Cardiac septum (tissue), 1 donor: Measurements from ENCODE around the gene AKR7A3. TPM values are rescaled to one million over a fixed set of nuclear protein-coding genes. Genes with fewer than 3 reads are reported as not detected.
"Not testable (repeated sequence)": the region's sequence is repeated elsewhere in the genome, so short reads cannot be mapped to it uniquely, and the experiment has no call there.

ENCODE experiments used
- DNase-seq: peaks from one replicate; pipeline ENCODE4 v3.0.0-alpha.2; 2020; ENCODE audit warnings: low spot score
- intact Hi-C: fragments of 100-400 bp; cut with DNase I; formaldehyde crosslinking; loops from one replicate; pipeline ENCODE4 v1.14.0; 2022
- total RNA-seq: library from RNA; stranded (reverse); fragmentation: NEBNext Ultra II Directional; extraction: Animal tissue kit (Norgen Biotek cat#: 25700); gene quantifications from one replicate; pipeline ENCODE4 v1.2.1, GENCODE V29; 2021
- donor health status: DM: no; HTN: no; CAD: no.

The AKR7A3 gene
- total RNA-seq, 1 donor from 2014 or later, result 0.32 TPM

DNA sequence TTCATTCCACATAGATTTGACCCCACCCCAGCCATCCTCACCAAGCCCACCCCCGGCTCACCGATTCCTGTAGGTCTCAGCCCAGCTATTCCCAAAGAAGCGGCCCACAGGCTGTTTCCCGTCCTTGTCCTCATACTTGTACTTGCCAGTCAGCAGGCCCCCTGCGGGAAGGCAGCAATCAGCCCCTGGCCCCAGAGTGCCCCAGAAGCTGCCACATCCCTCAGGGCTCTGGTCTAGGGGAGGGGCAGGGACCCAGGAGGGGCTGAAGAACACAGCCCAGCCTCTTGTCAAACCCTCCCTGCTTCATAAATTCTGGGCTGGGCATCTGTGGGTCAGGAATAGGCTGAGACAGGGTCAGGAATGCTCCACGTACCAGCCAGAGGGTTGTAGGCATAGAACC lies 18.4 kb upstream of the AKR7A3 start:
- DNase-seq, result no peak
- intact Hi-C loops, result no loop called here

DNA sequence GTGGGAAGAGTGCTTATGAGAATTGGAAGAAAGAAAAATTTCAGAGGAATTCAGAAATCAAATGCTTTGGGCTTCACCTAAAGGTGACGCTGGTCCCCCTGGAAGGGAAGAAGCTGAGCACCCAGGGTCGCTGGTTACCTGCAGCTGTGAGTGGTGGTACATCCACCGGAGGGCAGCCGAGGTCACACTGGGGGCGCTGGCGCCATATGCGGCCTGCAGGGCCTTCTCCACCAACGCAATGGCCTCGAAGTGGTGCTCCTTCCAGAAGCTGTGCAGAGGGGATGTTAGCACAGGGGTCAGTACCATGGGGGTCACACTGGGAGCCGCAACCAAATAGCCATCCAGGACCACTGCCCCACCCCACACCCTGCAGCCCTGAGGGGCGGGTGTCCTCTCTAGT lies 17.3 kb upstream of the AKR7A3 start:
- intact Hi-C loops, result no loop called here
- no peak for DNase-seq

DNA sequence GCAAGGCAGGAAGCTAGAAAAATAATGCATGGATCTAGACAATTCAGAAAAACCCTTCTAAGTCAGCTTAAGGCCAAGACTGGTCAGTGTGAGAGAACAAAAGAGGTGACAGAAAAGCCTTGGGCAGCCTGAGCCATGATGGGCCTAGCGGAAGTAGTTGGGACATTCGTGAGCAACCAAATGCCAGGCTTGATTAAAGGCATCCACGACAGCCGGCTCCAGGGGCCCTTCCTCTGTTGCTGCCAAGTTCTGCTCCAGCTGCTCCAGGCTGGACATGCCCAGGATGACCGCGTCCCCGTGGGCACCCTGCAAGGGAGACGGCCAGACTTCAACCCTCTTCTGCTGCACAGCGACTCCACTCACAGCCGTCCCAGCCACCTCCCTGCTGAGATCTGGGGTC lies 15.5 kb upstream of the AKR7A3 start:
- DNase-seq, intact Hi-C loops: not testable (repeated sequence)

GRCh38 chr1:19300211-19300610 lies 11.6 kb upstream of the AKR7A3 start:
- intact Hi-C loops, result no loop called here
- DNase-seq, result no peak

- intact Hi-C loops, result no loop called here
- DNase-seq, result no peak
These were observed 6.1 kb upstream of the AKR7A3 start for GRCh38 chr1:19294638-19295037.

DNA sequence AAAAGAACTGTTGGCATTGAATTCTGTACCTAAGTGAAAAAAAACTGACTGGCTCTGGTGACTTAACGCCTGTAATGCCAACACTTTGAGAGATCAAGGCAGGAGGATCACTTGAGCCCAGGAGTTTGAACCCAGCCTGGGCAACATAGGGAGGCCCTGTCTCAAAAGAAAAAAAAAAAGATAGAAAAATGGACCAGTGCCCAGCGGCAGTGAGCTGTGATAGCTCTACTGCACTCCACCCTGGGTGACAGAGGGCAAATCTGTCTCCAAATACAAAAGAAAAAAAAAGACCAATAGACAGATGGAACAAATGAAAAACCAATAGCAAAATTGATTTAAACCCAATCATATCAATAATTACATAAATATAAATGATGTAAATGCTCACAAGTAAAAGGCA lies 674 bp upstream of the AKR7A3 start:
- intact Hi-C loops, result no loop called here
- DNase-seq, result no peak

GRCh38 chr1:19287436-19288185 lies 959 bp downstream of the AKR7A3 start:
- no peak for DNase-seq
- intact Hi-C loops, result no loop called here

DNA sequence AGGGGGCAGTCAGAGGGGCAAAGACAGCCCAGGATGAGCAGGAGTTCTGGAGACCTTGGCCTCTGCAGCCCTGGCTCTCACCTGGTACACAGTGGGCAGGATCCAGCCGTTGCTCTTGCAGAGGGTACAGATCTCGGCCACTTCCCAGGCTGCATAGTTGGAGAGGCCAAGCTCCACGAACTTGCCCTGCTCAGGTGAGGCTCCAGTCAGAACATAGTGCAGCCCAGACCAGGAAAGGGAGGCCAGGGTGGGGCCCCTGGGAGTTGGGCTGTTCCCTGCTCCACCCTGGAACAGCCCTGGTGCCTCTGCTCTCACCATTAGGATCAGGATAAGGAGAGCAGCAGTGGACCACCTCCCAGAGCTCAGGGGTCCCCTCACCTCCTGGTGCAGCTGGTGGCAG lies 2.8 kb downstream of the AKR7A3 start:
- DNase-seq, intact Hi-C loops: not testable (repeated sequence)

DNA sequence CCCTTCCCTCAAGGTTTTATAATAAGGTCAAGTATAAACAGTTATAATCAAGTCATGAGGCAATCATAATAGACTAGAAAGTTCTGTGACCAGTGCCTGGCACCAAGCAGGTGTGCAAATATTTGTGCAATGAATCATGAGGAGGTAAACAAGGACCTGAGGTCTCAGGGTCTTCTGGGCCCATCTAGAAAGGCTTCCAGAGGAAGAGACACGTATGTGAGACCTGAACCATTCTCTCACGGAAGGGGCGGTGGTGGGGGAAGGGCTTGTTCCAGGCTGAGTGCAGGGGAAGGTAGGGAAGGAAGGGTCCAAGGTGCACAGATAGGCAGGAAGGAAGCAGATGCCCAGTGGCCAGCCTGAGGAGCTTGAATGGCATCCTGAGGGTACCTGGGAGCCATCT lies 3.2 kb downstream of the AKR7A3 start:
- DNase-seq, intact Hi-C loops: not testable (repeated sequence)

DNA sequence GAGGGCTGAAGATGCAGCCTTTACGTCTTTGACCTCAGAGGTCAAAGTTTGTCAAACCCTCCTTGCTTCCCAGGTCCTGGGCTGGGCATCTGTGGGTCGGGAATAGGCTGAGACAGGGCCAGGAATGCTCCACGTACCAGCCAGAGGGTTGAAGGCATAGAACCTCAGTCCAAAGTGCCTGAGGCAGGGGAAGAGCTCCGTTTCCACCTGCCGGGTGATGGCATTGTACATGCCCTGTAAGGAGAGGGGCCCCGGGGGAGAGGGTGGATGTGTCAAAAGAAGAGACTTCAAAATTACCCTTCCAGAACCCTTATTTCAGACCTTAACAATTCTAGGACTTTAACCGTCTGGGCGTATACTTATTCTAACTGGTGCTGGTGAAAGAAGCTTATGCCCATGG lies 3.7 kb downstream of the AKR7A3 start:
- intact Hi-C loops, result no loop called here
- no peak for DNase-seq

DNA sequence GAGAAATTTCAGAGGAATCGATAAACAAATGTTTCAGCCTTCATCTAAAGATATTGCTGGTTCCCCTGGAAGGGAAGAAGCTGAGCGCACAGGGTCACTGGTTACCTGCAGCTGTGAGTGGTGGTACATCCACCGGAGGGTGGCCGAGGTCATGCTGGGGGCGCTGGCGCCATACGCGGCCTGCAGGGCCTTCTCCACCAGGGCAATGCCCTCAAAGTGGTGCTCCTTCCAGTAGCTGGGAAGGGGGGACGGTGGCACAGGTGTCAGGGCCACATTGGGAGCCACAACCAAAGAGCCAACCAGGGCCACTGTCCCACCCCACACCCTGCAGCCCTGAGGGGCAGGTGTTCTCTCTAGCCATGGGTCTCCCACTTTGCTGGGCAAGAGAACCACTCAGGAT lies 4.7 kb downstream of the AKR7A3 start:
- DNase-seq, result no peak

DNA sequence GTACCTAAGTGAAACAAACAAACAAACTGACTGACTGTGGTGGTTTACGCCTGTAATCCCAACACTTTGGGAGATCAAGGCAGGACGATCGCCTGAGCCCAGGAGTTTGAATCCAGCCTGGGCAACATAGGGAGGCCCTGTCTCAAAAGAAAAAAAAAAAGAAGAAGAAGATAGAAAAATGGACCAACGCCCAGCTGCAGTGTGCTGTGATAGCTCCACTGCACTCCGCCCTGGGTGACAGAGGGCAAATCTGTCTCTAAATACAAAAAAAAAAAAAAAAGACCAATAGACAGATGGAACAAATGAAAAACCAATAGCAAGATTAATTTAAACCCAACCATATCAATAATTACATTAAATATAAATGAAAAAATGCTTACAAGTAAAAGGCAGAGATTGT lies 13.9 kb downstream of the AKR7A3 start:
- DNase-seq, result no peak
- intact Hi-C loops, result no loop called here

More for the DNA sequence above, 4.7 kb downstream of the AKR7A3 start:
- intact Hi-C loops, result no loop called here

DNA sequence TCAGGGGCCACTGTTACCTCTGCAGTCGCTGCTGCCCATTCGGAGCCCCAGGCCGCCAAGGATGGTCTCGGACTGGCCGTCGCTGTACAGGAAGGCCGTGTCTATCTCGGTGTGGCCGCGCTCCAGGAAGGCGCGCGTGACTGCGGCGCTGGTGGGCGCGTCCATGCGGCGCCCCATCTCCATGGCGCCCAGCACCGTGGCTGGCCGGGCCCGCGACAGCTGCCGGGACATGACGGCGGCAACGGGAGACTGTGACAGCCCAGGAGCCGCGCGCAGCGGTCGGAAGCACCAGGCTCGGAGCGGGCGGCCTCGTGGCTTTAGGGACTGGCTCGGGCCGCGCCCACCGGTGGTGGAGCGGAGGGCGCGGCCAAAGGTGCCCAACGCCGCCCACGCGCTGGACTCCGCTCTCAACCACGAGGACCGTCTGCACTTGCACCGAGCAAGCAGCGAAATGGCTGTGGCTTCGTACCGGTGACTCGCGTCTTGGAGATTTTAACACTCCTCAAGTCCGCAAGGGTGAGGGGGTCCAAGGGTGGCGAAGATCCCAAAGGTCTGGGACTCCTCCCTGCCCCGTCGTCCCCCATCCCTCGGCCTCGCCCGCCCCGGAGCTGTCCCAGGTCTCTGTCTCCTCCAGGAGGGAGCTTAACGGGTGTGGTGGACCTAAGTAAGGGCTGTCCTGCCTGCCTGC lies 14.6 kb downstream of the AKR7A3 start:
- intact Hi-C loops, DNase-seq: not testable (repeated sequence)

- intact Hi-C loops, result no loop called here
- DNase-seq, result peak; percentile 29
These were observed 15.3 kb downstream of the AKR7A3 start for GRCh38 chr1:19273106-19273843.

DNA sequence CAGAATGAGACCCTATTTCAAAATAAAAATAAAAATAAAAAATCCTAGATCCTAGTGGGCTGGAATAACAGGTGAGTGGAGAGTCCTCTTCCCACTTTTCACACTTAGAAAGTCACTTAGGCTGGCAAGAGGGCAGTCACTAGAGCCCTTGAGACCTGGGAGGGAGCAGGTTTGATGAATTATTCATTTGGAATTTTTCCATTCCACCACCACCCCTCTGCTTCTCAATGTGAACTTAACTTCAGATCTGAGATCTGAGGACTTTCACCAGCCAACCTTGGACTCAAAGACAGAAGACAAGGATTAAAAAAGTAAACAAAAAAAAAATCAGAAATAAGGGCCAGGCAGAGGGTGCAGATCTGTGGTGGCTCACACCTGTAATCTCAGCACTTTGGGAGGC lies 16.5 kb downstream of the AKR7A3 start:
- intact Hi-C loops, result no loop called here
- DNase-seq, result peak; percentile 17

DNA sequence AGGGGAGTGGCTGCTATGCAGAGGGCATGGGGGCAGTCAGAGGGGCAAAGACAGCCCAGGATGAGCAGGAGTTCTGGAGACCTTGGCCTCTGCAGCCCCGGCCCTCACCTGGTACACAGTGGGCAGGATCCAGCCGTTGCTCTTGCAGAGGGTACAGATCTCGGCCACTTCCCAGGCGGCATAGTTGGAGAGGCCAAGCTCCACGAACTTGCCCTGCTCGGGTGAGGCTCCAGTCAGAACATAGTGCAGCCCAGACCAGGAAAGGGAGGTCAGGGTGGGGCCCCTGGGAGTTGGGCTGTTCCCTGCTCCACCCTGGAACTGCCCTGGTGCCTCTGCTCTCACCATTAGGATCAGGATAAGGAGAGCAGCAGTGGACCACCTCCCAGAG lies 18.2 kb downstream of the AKR7A3 start:
- intact Hi-C loops, result not testable (repeated sequence)
- DNase-seq, result peak; percentile 55

DNA sequence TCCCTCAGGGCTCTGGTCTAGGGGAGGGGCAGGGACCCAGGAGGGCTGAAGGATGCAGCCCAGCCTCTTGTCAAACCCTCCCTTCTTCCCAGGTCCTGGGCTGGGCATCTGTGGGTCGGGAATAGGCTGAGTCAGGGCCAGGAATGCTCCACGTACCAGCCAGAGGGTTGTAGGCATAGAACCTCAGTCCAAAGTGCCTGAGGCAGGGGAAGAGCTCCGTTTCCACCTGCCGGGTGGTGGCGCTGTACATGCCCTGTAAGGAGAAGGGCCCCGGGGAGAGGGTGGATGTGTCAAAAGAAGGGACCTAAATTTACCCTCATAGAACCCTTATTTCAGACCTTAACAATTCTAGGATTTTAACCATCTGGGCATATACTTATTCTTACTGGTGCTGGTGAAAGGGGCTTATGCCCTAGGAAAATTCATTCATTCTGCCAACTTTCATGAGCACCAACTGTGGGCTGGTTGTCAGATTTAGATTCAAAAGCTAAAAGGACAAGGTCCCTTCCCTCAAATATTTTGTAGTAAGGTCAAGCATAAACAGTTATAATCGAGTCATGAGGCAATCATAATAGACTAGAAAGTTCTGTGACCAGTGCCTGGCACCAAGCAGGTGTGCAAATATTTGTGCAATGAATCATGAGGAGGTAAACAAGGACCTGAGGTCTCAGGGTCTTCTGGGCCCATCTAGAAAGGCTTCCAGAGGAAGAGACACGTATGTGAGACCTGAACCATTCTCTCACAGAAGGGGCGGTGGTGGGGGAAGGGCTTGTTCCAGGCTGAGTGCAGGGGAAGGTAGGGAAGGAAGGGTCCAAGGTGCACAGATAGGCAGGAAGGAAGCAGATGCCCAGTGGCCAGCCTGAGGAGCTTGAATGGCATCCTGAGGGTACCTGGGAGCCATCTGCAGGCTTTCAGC lies 18.9 kb downstream of the AKR7A3 start:
- intact Hi-C loops, result not testable (repeated sequence)

DNA sequence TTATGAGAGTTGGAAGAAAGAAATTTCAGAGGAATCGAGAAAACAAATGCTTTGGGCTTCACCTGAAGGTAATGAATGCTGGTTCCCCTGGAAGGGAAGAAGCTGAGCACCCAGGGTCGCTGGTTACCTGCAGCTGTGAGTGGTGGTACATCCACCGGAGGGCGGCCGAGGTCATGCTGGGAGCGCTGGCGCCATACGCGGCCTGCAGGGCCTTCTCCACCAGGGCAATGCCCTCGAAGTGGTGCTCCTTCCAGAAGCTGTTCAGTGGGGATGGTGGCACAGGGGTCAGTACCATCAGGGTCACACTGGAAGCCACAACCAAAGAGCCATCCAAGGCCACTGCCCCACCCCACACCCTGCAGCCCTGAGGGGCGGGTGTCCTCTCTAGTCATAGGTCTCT lies 20.1 kb downstream of the AKR7A3 start:
- intact Hi-C loops, result no loop called here

More for the DNA sequence above, 18.9 kb downstream of the AKR7A3 start:
- peak; percentile 35 for DNase-seq

DNA sequence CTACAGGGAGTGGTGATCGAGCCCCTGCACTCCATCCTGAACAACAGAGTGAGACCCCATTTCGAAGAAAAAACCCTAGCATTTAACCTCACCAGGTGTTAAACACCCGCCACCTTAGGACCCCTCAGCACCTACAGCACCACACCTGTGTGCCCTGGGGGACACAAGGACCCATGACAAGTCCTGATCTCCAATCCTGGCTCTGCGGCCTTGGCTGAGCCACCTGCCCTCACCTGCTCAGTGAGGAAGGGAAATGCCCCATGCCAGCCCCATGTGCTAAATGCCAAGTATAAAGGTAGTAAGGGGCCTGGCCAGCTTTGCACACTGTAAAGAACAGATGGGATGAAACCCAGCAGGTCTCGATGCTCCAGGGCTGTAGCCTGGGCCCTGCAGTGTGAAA lies 25.8 kb downstream of the AKR7A3 start:
- DNase-seq, result no peak
- intact Hi-C loops, result no loop called here

More for the DNA sequence above, 20.1 kb downstream of the AKR7A3 start:
- peak; percentile 73 for DNase-seq
